CD4-positive, alpha-beta T cell treated with Interleukin-17A for 1 hour (primary cell): Measurements from ENCODE around the gene CAB39.

Experiments used
- DNase-seq: peaks from one replicate; pipeline ENCODE4 v3.0.0-alpha.2; 2020

CAB39 gene

DNA sequence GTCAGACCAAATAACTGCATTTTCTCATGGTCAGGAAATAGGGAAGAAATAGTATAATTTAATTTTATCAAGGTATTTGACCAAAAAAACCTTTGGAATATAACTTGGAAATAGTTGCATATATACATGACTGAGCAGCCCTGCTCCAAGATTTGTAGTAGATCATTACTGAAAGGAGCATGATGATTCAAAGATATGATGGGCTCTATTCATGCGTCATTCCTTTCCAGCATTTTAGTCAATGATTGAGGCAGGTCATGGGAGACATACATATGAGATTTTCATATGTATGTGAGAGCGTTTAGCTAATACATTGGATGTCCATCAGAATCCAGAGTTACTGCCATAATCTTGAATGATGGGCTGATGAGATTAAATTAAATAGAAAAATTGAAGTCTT is 74.5 kb downstream of the CAB39 start:
- DNase-seq = no peak

DNA sequence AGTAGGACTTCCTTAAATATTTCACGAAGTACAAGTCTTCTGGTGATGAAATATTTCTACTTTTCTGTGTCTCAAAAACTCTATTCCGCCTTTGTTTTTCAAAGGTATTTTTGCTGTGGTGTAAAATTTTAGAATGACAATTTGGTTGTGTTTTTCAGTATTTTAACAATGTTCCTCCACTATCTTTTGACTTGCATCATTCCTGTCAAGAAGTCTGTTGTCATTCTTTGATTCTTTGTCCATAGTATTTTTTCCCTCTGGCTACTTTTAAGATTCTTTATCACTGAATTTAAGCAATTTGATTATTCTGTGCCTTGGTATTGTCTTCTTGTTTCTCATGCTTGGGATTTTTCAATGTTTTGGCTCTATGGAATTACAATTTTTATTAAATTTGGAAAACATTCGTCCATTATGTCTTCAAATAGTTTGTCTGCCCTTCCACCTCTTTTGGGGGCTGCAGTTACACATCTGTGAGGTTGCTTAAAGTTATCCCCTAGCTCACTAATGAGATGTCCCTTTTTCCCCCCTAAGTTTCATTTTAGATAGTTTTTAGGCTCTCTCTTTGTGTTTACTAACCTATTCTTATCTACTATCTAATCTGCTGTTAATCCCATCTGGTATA is 76.0 kb downstream of the CAB39 start:
- no peak for DNase-seq

DNA sequence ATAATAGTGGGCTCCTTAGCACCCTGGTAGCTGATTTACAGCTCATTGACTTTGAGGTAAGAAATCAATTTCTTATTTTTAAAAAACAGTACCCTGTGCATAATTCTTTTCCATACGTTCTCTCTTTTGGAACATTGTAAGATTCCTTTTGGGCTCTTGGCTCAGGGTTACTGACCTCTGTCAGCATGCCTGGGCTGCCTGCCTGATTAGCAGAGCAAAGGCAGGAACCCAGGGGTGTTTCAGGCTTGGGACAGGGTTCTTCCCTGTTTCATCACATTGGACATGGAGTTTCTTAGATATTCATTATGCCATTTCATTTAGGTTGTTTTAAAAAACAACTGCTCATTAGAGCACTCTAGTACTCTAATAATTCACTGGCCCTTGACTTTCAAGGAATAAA is 78.3 kb downstream of the CAB39 start:
- no peak for DNase-seq

DNA sequence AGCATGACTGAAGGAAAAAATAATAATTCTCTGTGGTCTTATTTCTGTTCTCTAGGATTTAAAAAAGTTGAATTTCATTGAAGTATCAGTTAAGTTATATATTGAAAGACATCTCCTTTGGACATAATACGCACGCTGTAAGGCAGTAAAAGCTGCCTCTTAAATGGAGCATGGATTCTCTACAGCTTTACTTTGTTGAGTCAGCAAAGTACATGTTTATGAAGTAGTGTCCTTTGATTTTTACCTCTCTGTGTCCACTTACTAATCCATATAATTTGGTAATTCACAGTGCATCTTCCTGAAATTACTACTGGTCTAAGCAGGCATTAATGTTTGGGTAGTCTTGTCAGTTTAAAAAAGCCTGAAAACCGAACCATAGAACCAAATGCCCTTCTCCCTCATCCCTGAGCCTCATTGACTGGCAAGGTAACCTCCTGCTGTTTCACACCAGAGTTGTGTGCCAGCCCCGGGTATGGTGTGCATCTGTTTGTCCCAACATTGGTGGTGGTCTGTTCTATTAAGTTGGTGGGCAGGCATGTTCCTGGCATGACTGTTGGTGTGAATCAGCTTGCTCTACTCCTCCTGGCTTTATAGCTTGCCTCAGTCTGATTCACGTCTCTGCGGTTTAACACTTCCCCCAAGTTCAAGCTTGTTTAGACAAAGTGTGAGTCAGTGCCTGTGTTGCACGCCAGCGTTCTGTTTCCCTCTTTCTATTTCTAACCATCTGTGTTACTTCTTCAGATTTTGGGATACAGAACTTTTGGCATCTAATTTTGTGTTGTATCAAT is 81.1 kb downstream of the CAB39 start:
- DNase-seq = peak; percentile 79

DNA sequence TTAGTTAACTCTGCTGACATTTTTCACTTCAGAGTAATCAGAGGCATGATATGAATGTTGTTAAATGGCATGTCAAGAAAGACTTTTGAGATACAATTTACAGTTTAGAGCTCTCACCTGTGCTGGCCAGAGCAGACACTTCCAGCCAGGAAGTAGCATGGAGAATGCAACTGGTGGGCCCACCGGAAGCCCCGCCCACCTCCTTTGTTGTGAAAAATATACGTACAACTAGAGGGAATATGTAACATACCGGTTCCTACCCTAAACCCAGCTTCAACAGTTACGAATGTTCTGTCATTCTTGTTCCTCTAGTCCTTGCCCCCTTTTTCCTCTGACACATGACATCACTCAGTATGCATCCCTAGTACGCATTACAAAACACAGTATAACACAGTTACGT is 81.9 kb downstream of the CAB39 start:
- peak; percentile 40 for DNase-seq

DNA sequence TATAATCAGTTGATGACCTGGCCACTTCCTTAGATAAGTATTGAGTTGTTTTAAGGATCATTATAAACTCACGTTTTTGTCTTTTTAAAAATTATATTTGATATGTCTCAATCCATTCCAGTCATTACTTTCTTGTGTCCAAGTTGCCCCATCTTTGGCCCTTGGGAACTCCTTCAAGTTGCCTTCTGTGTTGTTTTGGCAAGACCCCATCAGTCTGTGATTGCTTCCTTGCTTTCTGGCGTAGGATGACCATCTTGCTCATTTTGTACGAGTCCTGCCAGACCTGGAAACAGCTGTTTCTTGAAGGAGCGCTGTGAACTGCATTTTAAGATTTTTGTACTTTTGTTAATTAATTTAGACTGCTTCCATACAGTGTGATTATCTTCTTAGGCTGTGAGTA is 83.2 kb downstream of the CAB39 start:
- no peak for DNase-seq

DNA sequence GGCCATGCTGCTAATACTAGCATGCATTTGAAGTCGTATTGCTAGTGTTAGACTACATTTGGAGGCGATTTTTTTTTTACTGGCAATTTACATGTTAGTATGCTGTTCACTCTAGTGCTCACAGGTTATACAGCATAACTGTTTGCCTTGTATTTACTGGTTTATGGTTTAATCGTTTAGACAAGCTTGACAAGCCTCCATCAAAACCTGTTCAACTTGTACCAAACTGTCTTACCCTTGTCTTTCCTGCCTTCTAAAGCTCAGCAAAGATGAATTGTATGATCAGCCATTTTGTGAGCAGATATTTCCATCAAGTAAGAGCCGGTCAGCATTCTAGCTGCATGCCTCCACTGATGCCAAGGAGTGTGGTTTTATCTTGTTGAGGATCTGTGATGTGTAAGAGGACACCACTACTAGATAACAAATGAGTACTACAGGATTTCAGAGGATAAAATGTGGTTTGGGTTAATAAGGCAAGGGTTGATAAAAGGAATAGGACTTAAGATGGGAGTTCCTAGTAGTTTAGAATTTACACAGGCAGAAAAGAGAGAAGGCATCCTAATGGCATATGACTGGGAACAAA is 83.7 kb downstream of the CAB39 start:
- DNase-seq = no peak

DNA sequence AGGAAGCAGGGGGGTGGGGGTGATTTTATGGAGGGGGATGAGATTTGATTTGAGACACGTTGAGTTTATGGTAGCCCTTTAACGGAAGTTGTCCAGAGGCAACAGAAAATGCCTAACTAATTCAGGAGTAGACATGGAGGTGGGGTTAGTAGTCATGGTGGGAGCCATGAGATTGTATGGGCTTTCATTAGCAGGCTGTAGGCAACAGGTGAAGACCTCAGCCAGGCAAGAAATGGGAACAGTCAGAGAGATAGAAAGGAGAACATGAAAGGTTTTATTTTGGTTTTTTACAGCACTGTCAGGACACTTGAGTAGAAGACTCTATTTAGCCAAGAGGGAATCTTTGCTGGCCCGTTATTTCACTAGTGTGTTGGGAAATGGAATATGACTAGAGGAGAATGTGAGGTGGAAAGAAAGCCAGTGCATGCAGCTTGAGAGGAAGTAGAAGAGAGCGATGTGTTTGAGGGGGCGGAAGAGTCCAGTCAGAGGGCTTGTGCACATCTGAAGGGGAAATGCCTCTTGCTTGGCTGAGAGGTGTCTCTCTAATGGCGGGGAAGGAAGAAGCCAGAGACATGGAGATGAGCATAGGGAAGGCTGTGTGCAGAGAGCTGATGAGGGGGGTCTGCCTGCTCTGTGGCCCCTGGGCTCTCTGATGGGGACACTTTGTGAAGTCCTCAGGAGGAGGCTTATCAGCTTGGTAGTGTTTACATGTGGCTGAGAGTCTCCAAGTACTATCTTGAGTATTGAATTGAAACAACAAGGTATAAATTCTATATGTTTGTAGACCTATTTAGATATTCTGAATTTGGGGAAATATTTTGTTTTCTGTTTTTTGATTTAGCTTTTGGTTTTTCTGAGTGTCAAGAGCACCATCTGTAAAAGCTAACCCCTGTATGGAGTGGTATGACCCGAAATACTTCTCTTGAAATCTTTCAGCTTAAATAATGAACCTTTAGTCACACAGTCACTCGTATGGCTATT is 85.2 kb downstream of the CAB39 start:
- no peak for DNase-seq

DNA sequence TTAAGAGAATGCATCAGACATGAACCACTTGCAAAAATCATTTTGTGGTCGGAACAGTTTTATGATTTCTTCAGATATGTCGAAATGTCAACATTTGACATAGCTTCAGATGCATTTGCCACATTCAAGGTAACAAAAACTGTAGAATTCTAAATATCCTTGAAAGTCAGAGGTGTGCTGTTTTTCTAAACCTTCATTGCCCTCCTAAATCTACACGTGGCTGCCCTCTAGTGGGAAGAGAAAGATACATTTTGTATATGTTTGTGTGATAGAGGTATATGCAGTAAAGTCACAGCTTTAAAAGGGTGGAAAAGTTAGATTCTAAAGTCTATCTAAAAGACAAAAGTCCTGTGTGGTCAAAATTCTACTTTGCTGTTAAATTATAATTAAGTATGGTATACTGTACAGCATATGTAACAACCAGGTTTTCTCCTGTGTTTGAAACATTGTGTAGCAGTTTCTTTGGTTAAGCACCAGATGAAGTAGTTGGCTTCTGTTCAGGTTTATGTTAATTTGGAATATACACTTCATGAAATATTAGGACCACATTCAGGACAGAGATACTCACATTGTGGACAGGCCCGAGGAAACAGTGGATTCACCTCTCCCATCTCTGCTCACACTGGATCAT is 86.2 kb downstream of the CAB39 start:
- DNase-seq = peak; percentile 80

DNA sequence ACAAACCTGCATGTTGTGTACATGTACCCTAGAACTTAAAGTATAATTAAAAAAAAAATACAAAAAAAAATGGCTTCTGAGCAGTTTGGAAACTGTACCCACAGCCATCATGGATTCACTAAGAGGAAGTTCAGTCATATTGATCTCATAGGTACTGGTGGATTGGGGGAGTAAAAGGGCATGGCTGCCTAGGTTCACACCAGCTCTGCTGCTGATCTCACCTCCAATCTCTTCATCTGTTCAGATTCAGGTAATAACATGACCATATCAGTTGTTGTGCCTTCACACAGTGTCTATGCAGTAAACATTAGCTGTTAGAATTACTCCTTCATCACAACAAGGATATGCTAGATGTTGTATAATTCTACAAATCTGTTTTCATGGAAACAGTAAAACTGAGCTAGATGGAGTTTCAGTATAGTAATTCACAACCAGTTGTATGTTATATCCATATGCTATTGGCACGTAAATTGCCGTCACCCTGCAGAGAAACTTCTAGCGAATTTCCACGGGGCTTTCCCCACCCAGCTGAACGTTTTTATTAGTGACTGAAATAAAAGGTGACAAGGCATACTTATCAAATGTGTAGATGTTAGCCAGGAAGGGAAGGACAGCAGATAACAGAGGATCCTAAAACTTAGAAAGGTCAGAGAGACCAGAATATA is 92.8 kb downstream of the CAB39 start:
- DNase-seq = no peak

DNA sequence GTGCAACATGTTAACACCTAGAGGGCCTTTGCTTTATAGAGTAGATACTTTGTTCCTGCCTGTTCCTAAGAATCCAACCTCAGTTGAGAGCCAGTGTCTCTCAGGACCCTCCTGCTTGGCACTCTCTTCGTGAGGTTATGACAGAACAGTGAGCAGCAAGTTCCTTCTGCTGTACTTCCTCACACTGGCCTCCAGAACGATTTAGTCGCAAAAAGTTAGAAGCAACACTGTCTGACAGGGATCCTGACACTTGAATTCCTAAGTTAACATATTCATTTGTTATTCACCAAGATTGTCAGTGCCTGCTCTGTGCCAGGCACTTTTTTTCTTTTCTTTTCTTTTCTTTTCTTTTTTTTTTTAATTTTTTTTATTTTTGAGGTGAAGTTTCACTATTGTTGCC is 95.1 kb downstream of the CAB39 start:
- DNase-seq = no peak

DNA sequence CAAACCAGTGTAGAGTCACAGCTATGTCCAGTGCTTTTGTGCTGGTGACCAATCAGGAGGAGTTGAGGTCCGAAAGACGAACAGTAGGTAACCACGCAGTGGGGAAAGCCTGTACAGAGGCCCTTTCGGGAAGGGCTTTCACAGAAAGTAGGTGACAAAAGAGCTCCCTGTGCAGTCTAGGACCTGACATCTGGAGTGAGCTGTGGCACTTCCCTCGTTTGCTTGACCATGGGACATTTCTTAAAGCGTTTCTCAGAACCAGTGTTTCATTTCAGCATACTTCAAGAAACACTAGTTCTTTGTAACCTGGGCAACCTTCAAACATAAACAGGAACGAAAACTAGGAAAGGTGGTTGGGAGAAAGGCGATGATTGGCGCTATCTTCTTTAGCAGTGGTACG is 96.4 kb downstream of the CAB39 start:
- DNase-seq = no peak

DNA sequence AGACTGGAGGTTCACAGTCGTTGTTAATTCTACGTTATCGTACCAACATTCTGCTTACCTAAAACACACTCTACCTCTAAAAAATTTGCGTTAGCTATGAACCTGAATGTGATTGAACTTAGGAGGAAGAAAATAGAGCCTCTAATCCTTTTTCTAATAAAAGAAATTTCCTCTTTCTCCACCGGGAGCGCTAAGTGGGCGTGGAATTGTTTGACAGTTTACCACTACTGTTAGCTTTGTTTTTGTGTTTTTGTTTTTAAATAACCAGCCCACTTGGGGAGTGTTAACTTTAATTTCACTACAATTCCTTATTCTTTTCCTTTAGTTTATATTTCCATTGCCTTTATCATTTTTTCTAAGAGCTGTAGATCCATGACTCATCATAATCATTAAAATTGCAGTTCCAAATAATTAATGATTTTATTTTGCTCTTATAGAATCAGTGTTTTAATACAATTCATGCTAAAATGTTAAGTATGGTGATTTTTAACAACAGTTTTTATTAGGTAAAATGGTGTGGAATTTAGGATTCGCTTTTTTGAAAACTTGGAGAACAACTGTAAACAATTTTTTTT is 97.1 kb downstream of the CAB39 start:
- DNase-seq = no peak

DNA sequence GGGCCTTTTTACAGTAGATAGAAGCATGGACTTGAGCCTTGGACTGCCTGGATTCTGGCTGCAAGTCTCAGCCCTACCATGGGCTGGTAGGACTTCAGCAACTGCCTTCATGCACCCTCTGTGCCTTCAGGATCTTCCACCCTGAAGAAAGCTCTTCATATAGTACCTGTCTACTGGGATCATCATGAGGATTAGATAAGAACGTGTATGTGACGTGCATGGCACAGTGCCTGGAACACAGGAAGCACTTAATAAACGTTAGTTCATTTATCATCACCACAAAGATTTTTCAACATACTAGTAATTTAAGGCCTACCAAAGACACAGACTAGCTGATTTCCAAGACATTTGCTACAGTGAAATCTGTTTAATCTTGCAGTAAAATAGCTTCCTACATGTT is 98.9 kb downstream of the CAB39 start:
- no peak for DNase-seq

DNA sequence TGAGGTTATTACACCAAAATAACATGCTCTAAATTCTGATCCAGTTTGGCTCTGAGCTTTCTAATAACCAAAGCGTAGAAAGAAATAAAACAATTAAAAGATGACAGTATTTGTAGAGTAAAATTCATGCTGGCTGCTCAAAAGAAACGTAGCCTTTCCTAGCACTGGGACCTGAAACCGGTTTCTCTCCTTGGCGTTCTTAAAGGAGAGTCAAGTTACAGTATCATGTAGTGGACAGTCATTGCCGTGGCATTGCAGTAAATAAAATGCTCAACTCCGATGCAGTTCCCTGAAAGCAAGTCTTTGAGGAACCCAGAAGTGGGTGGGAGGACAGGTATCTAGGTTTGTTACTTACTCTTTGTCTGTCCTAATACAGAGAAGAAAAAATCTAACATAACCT is 99.4 kb downstream of the CAB39 start:
- no peak for DNase-seq

DNA sequence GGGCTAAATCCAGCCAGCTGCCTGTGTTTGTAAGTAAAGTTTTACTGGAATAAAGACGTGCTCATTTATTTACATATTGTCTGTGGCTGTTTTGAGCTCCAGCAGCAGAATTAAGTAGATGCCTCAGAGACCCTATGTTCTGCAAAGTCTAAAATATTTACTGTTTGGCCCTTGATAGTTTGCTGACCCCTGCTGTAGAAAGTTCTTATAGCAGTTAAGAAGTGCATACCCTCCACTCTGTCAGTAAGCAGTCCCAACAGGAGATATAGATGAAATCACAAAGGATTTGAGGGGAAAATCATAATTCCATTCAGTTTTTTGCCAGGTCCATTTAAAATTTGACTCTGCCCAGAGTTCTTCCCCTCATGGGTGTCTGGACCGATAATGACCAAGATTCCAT is 102.0 kb downstream of the CAB39 start:
- no peak for DNase-seq

DNA sequence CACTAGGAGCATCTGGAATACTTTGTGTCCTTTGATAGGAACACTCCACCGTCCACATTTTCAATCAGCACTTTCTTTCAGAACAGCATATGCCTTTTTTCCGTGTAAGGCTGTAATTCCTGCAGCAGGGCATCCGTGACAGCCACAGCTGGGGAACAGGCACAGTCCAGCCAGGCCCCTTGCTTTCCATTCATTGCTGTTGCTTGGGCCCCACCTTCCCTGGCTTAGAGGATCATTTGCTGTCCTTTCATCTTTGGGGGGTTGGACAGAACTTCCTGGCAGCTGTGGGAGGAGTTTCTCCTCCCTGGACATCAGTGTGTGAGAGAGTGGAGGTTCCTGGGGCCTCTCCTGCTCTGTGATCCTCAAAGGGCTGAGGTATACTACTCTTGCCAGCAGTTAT is 102.4 kb downstream of the CAB39 start:
- DNase-seq = no peak

DNA sequence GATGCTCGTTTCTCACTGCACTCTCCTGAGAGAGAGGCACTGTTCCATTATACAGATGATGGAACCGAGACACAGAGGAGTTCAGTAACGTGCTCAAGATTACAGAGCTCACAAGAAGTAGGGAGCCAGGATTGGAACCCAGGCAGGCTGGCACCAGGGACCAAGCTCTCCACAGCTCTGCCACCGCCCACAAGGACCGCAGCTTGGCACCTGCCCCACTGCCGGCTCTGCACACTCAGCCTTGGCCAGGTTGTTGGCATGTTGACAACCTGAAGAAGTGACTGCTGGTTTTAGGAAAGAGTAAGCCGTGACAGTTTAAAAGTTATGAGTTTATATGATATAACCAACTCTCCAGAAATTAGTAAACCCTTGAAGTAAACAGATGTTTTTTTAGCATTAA is 104.1 kb downstream of the CAB39 start:
- no peak for DNase-seq

DNA sequence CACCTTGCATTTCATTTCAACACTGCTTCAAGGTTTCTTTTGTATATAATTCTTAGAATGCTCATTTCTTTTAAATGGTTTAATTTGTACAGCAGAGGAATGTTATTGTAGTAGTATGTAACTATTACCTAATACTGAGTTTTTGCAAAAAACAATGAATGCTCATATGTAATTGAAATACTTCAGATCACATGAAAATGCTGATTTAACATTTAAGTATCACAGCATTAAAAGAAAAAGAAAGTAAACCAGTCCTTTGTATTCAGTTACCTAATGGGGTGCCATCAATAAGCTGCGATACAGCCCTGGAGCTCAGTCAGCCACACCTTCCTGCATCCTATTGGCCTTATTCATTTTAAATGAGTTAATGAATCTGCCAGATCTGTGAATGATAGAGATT is 106.8 kb downstream of the CAB39 start:
- DNase-seq = no peak

DNA sequence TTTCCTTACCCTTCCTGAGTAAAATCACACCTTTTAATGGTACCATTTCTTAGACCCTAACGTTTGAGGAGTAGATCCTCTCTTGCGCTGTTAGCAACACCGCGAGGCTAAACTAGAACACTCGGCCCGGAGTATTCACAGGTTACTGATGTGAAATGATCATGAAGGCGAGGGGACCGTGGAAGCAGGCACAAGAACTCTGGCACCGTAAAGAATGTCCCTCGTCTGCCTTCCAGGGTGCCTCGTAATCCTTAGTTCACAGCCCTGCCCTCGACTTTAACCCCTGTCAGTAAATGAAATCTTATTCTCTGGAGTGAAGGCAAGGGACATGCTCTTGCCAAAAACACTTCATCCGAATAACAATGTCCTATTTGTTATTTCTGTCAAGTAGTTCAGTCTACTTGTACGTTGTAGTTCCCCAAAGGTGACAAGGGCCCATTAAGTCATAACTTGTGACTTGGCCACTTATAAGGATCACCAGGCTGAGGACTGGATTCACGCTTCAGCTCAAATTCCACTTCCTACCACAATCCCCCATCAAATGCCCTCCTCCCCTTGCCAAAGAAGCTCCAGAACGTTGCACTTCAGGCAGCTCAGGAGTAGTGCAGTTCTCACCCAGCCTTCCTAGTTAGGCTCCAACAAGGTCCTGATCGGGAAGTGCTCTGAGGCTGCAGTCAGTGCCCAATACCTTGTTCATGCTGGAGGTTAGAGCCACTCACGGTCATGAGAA is 108.8 kb downstream of the CAB39 start:
- no peak for DNase-seq

DNA sequence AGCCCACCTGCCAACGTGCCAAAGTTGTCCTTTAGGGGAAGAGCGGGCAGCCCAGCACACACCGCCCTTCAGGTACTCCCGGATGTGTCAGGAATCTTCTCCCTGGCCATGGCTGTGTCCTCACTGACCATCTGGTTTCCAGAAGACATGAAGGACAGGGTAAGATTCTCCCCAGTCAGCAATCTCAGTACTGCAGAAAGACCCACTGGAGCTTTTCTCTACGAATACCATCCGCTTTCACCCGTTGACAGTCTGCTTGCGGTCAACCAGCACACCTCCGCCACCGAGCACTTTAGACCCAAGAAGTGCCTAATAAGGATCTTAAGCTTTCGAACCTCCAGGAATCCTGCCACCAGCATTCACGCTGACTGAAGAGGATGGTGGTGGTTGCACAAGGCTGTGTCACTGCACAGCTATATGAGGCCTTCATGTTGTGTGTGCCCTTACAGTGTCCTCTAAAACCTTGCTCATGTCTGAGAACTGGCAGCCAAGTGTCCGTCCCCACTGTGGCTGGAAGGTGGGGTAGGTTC is 109.4 kb downstream of the CAB39 start:
- no peak for DNase-seq
